Kidney (tissue), 14 donors: Measurements from ENCODE around the gene GIMAP4. TPM values are rescaled to one million over a fixed set of nuclear protein-coding genes. Genes with fewer than 3 reads are reported as not detected.
"Not testable (repeated sequence)": the region's sequence is repeated elsewhere in the genome, so short reads cannot be mapped to it uniquely, and the experiment has no call there.

Source experiments
- DNase-seq, 5 donors: peaks; one replicate each; pipeline ENCODE4 v3.0.0-alpha.2; 2013 to 2020
- FAIRE-seq: peaks from 2 replicates; lab custom pipeline; 2012; peaks lifted over from hg19 to GRCh38; lab: Jason Lieb, UNC
- H3K27ac ChIP-seq, 2 donors: one replicate each; pipeline ENCODE4 v1.7.0; 2013; ENCODE audit warnings: low read depth in 2 of 2, low read length in 2 of 2, inconsistent platforms in 1 of 2
- H3K27me3 ChIP-seq: one replicate; pipeline ENCODE4 v1.7.1; 2013; ENCODE audit warnings: low read length, inconsistent platforms; ENCODE audit not compliant: control insufficient read depth, insufficient read depth
- H3K36me3 ChIP-seq, 3 donors: one replicate each; pipeline versions ENCODE4 v1.7.0 to v1.7.1; 2013; ENCODE audit warnings: low read length in 3 of 3, control low read depth in 1 of 3, inconsistent platforms in 1 of 3; ENCODE audit not compliant: insufficient read depth in 3 of 3, control insufficient read depth in 2 of 3
- H3K4me1 ChIP-seq, 3 donors: one replicate each; pipeline versions ENCODE4 v1.7.0 to v1.7.1; 2013; ENCODE audit warnings: low read length in 3 of 3, inconsistent platforms in 1 of 3, low read depth in 1 of 3; ENCODE audit not compliant: control insufficient read depth in 2 of 3, insufficient read depth in 2 of 3
- H3K4me3 ChIP-seq, 3 donors: one replicate each; pipeline versions ENCODE4 v1.7.0 to v1.8.1; 2013; ENCODE audit warnings: low read length in 3 of 3, control low read depth in 1 of 3, inconsistent platforms in 1 of 3
- H3K9ac ChIP-seq, 3 donors: one replicate each; pipeline versions ENCODE4 v1.7.0 to v1.7.1; 2013; ENCODE audit warnings: low read length in 3 of 3, control low read depth in 1 of 3, inconsistent platforms in 1 of 3
- H3K9me3 ChIP-seq, 3 donors: one replicate each; pipeline versions ENCODE4 v1.7.0 to v1.7.1; 2013; ENCODE audit warnings: low read length in 3 of 3, control low read depth in 1 of 3, inconsistent platforms in 1 of 3; ENCODE audit not compliant: control insufficient read depth in 2 of 3, insufficient read depth in 1 of 3
- intact Hi-C: fragments of 100-400 bp; cut with DNase I; formaldehyde crosslinking; loops from one replicate; pipeline ENCODE4 v1.11.1; 2022
- polyA plus RNA-seq: library from polyadenylated mRNA; stranded (reverse); fragments of 350-450 nt; fragmentation: Illumina TruSeq; extraction: RNeasy Lipid Tissue Mini Kit (QIAGEN cat#74804); gene quantifications from one replicate; pipeline ENCODE4 v1.2.3, GENCODE V29; 2014; ENCODE audit warnings: low read depth, low replicate concordance; ENCODE audit not compliant: insufficient read depth
- total RNA-seq: library from RNA; stranded (reverse); fragmentation: NEBNext Ultra II Directional; extraction: Animal tissue kit (Norgen Biotek cat#: 25700); gene quantifications from one replicate; pipeline ENCODE4 v1.2.1, GENCODE V29; 2021
- TF ChIP-seq, protein P1 (sequence below): IDR thresholded peaks from 3 replicates; pipeline ENCODE4 v1.5.1; 2012; ENCODE audit warnings: mild to moderate bottlenecking, moderate library complexity, borderline replicate concordance; ENCODE audit not compliant: insufficient read depth; ENCODE audit errors: extremely low read depth
- donor health status: control.
- donor health status: control.
- donor health status: control.
- donor health status: control.
- donor health status: control.
- donor health status: DM: yes; HTN: yes; CAD: no.
- donor health status: Normal renal cell carcinoma (clear cell type).

The GIMAP4 gene
- total and polyA plus RNA-seq, 2 donors from 2014 or later = 28.9 to 61.4 TPM

DNA sequence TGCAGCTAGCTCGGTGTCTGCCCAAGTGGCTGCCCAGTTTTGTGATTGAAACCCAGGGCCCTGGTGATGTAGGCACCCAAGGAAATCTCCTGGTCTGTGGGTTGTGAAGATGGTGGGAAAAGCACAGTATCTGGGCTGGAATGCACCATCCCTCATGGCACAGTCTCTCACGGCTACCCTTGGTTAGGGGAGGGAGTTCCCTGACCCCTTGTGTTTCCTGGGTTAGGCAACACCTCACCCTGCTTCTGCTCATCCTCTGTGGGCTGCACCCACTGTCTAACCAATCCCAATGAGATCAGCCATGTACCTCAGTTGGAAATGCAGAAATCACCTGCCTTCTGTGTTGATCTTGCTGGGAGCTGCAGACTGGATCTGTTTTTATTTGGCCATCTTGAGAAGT is 27.6 kb downstream of the GIMAP4 start:
- TF ChIP-seq, protein P1, sequence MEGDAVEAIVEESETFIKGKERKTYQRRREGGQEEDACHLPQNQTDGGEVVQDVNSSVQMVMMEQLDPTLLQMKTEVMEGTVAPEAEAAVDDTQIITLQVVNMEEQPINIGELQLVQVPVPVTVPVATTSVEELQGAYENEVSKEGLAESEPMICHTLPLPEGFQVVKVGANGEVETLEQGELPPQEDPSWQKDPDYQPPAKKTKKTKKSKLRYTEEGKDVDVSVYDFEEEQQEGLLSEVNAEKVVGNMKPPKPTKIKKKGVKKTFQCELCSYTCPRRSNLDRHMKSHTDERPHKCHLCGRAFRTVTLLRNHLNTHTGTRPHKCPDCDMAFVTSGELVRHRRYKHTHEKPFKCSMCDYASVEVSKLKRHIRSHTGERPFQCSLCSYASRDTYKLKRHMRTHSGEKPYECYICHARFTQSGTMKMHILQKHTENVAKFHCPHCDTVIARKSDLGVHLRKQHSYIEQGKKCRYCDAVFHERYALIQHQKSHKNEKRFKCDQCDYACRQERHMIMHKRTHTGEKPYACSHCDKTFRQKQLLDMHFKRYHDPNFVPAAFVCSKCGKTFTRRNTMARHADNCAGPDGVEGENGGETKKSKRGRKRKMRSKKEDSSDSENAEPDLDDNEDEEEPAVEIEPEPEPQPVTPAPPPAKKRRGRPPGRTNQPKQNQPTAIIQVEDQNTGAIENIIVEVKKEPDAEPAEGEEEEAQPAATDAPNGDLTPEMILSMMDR = no peak
- Histone ChIP-seq H3K27me3 (no peaks in the 10 kb centered on the region), H3K9ac (no peak overlapping the region), H3K36me3 (no peaks in the 10 kb centered on the region), H3K27ac (no peak overlapping the region), H3K9me3 (peaks cover 0 to 9% (median 0%) of the 10 kb centered on the region in 3 donors), H3K4me1 (no peaks in the 10 kb centered on the region), H3K4me3 (no peak overlapping the region)
- FAIRE-seq (no peak), DNase-seq (no peak)
- intact Hi-C loops = no loop called here

- peaks cover 0 to 9% (median 0%) of the 10 kb centered on the region in 3 donors for H3K9me3 ChIP-seq
- no peaks in the 10 kb centered on the region for H3K36me3 ChIP-seq
- H3K9ac ChIP-seq = no peak overlapping the region
- FAIRE-seq (no peak), DNase-seq (no peak)
- TF ChIP-seq, protein P1 = no peak
- H3K27ac ChIP-seq = no peak overlapping the region
- intact Hi-C loops = no loop called here
- no peak overlapping the region for H3K4me3 ChIP-seq
- no peaks in the 10 kb centered on the region for H3K4me1 ChIP-seq
- H3K27me3 ChIP-seq = no peaks in the 10 kb centered on the region
Measured at GRCh38 chr7:150595361-150595760, 28.2 kb downstream of the GIMAP4 start.

- H3K4me3 ChIP-seq, intact Hi-C loops, H3K27ac ChIP-seq, H3K9me3 ChIP-seq, H3K27me3 ChIP-seq, H3K9ac ChIP-seq, DNase-seq, FAIRE-seq, H3K4me1 ChIP-seq, H3K36me3 ChIP-seq: not testable (repeated sequence)
Measured at GRCh38 chr7:150603600-150603999, 36.4 kb downstream of the GIMAP4 start.

DNA sequence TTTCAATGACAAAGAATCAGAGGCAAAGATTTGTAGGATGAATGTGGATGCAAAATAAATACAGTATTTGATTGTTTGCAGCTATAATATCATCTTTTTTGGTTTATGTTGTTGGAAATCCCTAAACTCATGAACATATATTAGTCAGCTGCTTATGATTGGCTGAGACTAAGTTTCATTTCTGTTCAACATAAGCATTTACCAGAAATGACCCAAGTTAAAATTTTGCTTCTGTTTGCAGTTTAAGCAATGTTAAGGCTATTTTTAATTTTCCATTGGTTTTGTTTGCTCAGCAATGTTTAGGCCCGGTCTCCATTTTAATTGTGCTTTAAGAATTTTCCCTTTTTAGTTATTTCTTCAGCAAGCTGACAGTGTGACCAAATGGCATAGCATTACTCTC is 43.0 kb downstream of the GIMAP4 start:
- DNase-seq (no peak), FAIRE-seq (no peak)
- Histone ChIP-seq H3K4me1 (no peaks in the 10 kb centered on the region), H3K27me3 (no peaks in the 10 kb centered on the region), H3K9me3 (no peaks in the 10 kb centered on the region), H3K27ac (no peak overlapping the region), H3K4me3 (no peak overlapping the region), H3K9ac (no peak overlapping the region), H3K36me3 (no peaks in the 10 kb centered on the region)
- intact Hi-C loops = no loop called here
- TF ChIP-seq, protein P1 = no peak
